HUES6 (cell line): ENCODE data around the gene ANXA8.

Experiments
- H3K27ac ChIP-seq: 2 replicates; pipeline ENCODE4 v1.7.0; 2013; ENCODE audit warnings: low read depth, mild to moderate bottlenecking, low read length, inconsistent platforms
- H3K27me3 ChIP-seq: 2 replicates; pipeline ENCODE4 v1.6.1; 2013; ENCODE audit warnings: low read length; ENCODE audit not compliant: control insufficient read depth, insufficient read depth
- H3K36me3 ChIP-seq: 2 replicates; pipeline ENCODE4 v1.6.1; 2013; ENCODE audit warnings: low read length; ENCODE audit not compliant: control insufficient read depth, insufficient read depth
- H3K4me1 ChIP-seq: 2 replicates; pipeline ENCODE4 v1.6.1; 2013; ENCODE audit warnings: low read length; ENCODE audit not compliant: control insufficient read depth, insufficient read depth
- H3K4me3 ChIP-seq: 2 replicates; pipeline ENCODE4 v1.5.1; 2013; ENCODE audit warnings: low read depth, low read length
- H3K9ac ChIP-seq: one replicate; pipeline ENCODE4 v1.6.1; 2013; ENCODE audit warnings: mild to moderate bottlenecking, low read length
- H3K9me3 ChIP-seq: 2 replicates; pipeline ENCODE4 v1.6.1; 2013; ENCODE audit warnings: low read depth, low read length; ENCODE audit not compliant: control insufficient read depth, insufficient read depth

The ANXA8 gene

DNA sequence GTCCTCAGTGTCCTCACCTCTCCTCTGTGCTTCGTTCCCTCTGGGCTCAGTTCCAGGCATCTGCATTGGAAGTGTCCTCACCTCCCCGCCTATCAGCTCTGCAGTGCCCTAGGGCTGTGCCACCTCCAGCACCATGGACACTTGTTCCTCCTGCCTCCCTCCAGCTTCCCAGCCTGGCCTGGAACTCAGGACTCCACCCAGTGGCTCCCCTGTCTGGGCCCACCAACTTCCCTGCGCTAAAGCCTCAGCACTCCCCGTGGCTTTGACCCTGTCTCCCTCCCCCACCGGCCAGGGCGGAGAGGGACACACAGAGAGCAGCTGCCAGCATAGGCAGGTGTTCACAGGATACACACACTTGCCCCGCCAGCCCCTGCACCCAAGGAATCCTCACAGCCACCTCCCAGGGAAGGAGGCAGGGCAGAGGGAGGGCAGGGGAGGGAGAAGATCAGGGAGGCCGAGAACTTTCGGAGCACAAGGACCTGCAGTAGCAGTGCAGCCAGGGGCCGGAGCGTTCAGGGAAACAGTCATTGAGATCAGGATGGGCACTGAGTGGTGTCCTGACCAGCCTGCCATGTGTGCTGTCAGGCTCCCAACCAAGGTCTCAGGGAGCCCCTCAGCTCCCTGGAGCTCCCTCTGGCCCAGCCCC is 31.3 kb downstream of the ANXA8 start:
- Histone ChIP-seq H3K9me3 (no peaks in the 10 kb centered on the region), H3K9ac (no peak overlapping the region), H3K27ac (no peak overlapping the region), H3K36me3 (no peaks in the 10 kb centered on the region), H3K27me3 (no peaks in the 10 kb centered on the region), H3K4me3 (no peak overlapping the region), H3K4me1 (peaks cover 15% of the 10 kb centered on the region)

DNA sequence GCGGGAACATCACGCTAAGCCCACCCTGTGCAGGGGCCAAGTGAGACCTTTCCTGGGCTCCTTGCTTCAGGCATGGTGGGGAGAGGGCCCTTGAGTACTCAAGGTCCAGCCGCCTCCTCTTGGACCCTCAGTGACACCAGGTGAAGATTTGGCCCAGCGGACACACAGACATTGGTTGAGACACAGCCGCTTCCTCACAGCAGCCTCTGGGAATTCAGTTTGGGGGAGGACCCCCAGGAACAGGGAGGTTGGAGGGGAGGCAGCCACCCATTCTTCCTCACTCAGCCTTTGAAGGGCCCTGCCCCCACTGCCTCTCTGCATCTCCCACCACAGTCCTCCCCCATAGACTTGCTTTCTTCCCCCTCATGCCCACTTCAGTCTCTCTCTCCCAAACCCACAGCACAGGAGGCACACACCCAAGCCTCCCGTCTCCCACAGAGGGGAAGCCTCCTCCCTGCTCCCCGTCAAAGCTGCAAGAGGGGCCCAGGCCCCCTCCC is 31.9 kb downstream of the ANXA8 start:
- Histone ChIP-seq H3K9ac (no peak overlapping the region), H3K27me3 (no peaks in the 10 kb centered on the region), H3K36me3 (no peaks in the 10 kb centered on the region), H3K4me1 (peaks cover 15% of the 10 kb centered on the region), H3K9me3 (no peaks in the 10 kb centered on the region), H3K4me3 (no peak overlapping the region), H3K27ac (no peak overlapping the region)

DNA sequence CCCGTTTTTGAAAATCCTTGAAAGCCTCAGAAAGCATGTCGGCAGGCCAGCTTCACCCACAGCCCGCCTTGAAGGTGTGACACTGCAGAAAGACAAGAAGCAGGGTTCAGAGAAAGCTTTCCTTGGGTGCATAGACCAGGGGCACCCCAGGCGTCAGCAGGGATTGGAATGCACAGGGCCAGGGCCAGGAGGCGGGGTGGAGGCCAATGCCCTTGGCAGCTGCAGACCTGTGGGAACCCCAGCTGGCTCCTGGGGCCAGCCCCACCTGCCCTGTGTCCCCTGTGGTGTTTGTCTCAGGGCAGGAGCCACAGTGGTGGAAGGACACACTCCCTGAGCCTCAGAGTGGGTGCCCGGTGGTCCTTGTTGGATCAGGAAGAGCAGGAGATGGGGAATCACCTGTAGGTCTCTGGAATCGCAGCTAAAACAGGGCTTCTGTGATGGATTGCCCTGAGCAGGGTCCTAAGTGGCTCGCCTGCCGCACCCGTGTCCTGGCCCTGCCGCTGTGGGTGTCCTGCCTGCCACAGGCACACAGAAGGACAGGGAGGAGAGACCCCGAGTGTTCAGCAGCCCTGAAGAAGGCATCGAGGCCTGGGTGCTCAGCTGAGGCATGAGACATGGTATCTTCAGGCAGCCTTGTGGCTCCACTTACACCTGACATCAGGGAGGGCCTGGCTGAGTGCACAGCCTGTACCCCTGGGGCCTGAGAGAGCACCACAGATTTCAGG is 32.5 kb downstream of the ANXA8 start:
- H3K36me3 ChIP-seq: no peaks in the 10 kb centered on the region

DNA sequence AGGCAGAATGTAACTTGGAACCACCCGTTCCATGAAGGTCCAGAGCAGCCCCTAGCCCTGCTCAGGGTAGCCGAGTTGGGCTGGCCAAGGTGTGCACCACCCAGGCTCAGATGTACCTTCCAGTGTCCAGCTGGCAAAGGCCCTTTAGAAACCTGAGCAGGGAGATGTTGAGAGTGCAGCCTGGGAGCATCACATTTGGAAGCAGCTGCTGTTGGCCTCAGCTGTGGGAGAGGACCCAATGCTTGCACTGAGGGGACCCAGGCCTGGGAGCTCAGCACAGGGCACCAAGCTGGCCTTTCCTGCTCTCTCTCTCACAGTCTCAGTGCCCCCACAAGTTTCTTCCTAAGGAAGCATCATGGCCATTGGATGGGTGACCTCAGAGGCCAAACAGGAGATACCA is 33.5 kb downstream of the ANXA8 start:
- peaks cover 13% of the 10 kb centered on the region for H3K4me1 ChIP-seq
- H3K36me3 ChIP-seq: no peaks in the 10 kb centered on the region
- H3K27me3 ChIP-seq: no peaks in the 10 kb centered on the region
- H3K9ac ChIP-seq: no peak overlapping the region
- H3K4me3 ChIP-seq: no peak overlapping the region
- H3K9me3 ChIP-seq: peaks cover 5% of the 10 kb centered on the region
- H3K27ac ChIP-seq: no peak overlapping the region

More for the DNA sequence above, 32.5 kb downstream of the ANXA8 start:
- H3K4me1 ChIP-seq: peaks cover 15% of the 10 kb centered on the region
- H3K27me3 ChIP-seq: no peaks in the 10 kb centered on the region
- H3K4me3 ChIP-seq: no peak overlapping the region
- peaks cover 2% of the 10 kb centered on the region for H3K9me3 ChIP-seq
- H3K9ac ChIP-seq: no peak overlapping the region
- H3K27ac ChIP-seq: no peak overlapping the region

DNA sequence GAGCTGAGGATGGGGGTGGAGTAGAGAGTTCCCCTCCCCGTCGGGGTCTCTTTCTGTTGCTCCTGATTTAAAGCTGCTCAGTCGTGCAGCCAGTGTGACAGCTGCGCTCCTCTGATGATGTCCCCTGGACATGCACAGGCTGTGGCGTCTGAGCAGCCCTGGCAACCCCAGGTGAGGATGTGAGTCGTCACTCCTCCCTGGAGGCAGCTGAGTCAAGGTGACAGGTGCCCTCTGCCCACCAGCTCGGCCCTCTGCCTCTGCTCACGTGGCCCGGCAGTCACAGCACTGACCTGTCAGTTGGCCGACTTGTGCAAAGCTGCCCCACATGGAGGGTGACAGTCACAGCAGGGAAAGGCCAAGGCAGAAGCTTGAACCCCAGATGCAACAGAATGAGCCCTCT is 33.9 kb downstream of the ANXA8 start:
- no peaks in the 10 kb centered on the region for H3K36me3 ChIP-seq
- no peaks in the 10 kb centered on the region for H3K27me3 ChIP-seq
- peaks cover 5% of the 10 kb centered on the region for H3K9me3 ChIP-seq
- H3K9ac ChIP-seq: no peak overlapping the region
- H3K27ac ChIP-seq: no peak overlapping the region
- H3K4me3 ChIP-seq: no peak overlapping the region
- peaks cover 11% of the 10 kb centered on the region for H3K4me1 ChIP-seq

DNA sequence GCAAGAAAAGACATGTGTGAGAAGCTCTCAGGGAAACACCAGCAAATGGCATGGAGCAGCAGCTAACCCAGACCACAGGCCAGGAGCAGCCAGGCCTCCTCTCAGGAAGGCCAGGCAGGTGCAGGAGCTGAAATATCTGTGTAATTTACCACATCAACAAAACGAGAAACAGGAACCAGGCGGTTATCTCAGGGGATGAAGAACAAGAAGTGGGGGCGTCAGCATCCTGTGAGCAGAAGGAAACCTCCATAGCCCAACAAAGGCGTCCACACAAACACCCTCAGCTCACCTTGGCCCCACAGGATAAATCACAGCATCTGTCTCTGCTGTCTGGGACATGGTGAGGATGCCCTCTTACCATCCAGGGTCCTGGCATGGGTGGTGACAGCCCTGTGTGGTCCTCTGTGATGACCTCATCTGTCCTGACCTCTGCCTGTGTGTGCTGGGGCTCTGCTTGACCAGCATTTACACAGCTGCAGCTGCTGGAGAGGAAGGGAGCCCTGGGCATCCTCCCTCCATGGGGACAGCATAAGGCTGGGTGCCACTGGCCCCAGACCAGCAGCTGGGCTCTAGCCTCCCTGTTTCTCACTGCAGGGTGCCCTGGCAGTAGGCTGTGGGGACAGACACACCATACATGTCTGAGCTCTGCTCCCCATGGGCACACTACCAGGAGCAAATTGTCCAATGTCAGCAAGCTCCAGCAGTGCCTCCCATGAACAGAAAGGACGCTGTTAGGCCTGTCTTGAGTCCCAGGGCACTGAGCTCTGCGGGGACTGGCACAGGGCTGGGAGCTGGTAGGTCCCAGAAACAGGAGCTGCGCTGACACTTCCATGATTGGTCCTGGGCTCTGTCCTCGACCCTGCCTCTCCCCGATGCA is 34.6 kb downstream of the ANXA8 start:
- H3K36me3 ChIP-seq: no peaks in the 10 kb centered on the region

DNA sequence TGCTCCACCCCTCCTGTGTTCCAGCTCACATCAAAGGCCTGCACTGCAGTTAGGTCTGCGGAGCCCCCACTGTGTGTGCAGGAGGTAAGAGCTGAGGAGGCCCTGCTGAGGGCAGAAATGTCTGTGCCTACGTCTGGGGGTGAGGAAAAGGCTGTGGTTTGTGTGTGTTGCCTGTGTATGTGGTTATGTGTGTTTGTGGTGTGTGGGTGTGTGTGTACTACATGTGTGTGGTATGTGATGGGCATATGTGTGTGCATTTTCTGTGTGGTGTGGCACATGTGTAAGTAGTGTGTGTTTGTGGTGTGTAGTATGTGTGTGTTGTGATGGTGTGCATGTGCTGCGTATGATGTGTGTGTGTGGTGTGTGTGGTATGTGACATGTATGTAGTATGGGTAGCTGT is 36.2 kb downstream of the ANXA8 start:
- Histone ChIP-seq H3K27me3 (no peaks in the 10 kb centered on the region), H3K9ac (no peak overlapping the region), H3K9me3 (peaks cover 5% of the 10 kb centered on the region), H3K27ac (no peak overlapping the region), H3K36me3 (no peaks in the 10 kb centered on the region), H3K4me3 (no peak overlapping the region), H3K4me1 (peaks cover 10% of the 10 kb centered on the region)

More for the DNA sequence above, 34.6 kb downstream of the ANXA8 start:
- Histone ChIP-seq H3K9ac (no peak overlapping the region), H3K4me3 (no peak overlapping the region), H3K4me1 (peaks cover 11% of the 10 kb centered on the region), H3K27me3 (no peaks in the 10 kb centered on the region), H3K27ac (no peak overlapping the region), H3K9me3 (peaks cover 5% of the 10 kb centered on the region)

DNA sequence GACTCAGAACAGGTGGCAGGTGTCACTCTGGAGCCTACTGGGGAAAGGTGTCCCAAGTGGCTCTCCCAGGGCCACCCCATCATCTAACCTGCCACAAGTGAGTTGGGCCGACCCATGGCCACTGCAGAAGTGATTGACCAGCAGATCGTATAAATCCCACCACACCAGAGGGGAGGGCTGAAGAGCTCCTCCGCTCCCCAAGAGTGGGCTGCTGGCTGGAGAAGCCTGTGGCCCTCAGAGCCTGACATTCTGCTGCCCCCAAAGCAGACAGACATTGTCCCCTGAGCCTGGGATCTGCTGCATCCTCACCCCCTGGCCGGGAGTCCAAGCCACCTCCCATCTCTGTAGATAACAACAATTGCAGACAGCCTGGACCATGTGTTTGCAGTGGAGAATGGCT is 36.7 kb downstream of the ANXA8 start:
- Histone ChIP-seq H3K4me3 (no peak overlapping the region), H3K9me3 (peaks cover 5% of the 10 kb centered on the region), H3K27ac (no peak overlapping the region), H3K27me3 (no peaks in the 10 kb centered on the region), H3K9ac (no peak overlapping the region), H3K4me1 (peaks cover 5% of the 10 kb centered on the region; the same call in 1 of the 2 replicates), H3K36me3 (no peaks in the 10 kb centered on the region)

DNA sequence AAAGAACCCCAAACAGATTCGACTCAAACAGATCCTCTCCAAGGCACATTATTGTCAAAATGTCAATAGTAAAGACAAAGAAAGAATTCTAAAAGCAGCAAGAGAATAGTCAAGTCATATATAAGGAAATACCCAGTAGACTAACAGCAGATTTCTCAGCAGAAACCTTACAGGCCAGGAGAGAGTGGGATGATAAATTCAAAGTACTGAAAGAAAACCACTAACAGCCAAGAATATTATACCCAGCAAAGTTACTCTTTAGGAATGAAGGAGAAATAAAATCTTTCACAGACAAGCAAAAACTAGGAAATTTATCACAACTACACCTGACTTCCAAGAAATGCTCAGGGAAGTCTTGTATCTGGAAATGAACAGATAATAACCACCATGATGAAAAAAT is 38.2 kb downstream of the ANXA8 start:
- Histone ChIP-seq H3K9ac (no peak overlapping the region), H3K27ac (no peak overlapping the region), H3K4me3 (no peak overlapping the region), H3K27me3 (no peaks in the 10 kb centered on the region), H3K9me3 (peaks cover 5% of the 10 kb centered on the region), H3K36me3 (no peaks in the 10 kb centered on the region), H3K4me1 (no peaks in the 10 kb centered on the region; the same call in 1 of the 2 replicates)

DNA sequence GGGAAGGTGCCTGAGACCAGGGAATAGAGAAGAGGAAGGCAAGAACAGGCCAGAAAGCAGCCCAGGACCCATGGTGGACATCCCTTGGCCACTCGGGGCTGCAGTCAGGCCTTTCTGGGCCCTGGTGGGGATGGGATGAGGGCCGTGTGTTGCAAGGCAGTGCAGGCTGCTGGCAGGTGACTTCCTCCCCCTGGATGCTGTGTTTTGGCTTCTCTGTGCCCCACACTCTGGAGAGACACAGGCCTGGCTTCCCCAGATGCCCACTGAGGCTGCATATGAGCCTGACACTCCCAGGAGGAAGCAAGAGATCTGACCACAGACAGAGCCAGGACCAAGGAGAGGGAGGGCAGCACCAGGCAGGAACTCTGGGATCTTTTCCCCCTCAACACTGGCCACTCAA is 39.9 kb downstream of the ANXA8 start:
- Histone ChIP-seq H3K9me3 (peaks cover 5% of the 10 kb centered on the region), H3K4me1 (no peaks in the 10 kb centered on the region; the same call in 1 of the 2 replicates), H3K36me3 (no peaks in the 10 kb centered on the region), H3K4me3 (no peak overlapping the region), H3K27ac (no peak overlapping the region), H3K27me3 (no peaks in the 10 kb centered on the region), H3K9ac (no peak overlapping the region)
